A549 (cell line): ENCODE data around the gene ATP11A. TPM values are rescaled to one million over a fixed set of nuclear protein-coding genes. Genes with fewer than 3 reads are reported as not detected.
A peak's percentile ranks its signal among the peaks of the same experiment; 100 is the strongest.

Source experiments
- ATAC-seq, 2 experiments: fragments of 200-7000 bp in 1 of 2; fragments of >200 bp in 1 of 2; cut with Nextera tagmentation in 1 of 2; cut with Tn5 transposase in 1 of 2; 3 replicates each; pipeline versions ENCODE4 v1.8.0 to v1.9.1; 2018 to 2020; ENCODE audit warnings: mild to moderate bottlenecking in 1 of 2, moderate library complexity in 1 of 2
- CTCF ChIA-PET: fragments of 300-600 bp; sonication (Branson Sonifier 250); formaldehyde crosslinking; extraction: SDS; loops from one replicate; lab custom pipeline; 2021; ENCODE audit warnings: antibody characterized with exemption, inconsistent platforms; lab: Yijun Ruan, JAX
- POLR2A ChIA-PET: fragments of 350-600 bp; formaldehyde crosslinking; extraction: SDS; loops from one replicate; lab custom pipeline; 2021; ENCODE audit warnings: antibody characterized with exemption, inconsistent platforms; lab: Yijun Ruan, JAX
- DNase-seq, 2 experiments: peaks; one replicate each; pipeline versions ENCODE4 v3.0.0 to v3.0.0-alpha.2; 2011 to 2016; ENCODE audit warnings: low read depth in 1 of 2, low spot score in 1 of 2
- FAIRE-seq: peaks from 2 replicates; lab custom pipeline; 2011; peaks lifted over from hg19 to GRCh38; lab: Jason Lieb, UNC
- H3K27ac ChIP-seq, 2 experiments: fragments of >200 bp; sonication (Bioruptor Twin); formaldehyde crosslinking; 3 replicates each; pipeline ENCODE4 v1.5.1; 2016 to 2017
- H3K4me1 ChIP-seq: fragments of >200 bp; sonication (Bioruptor Twin); formaldehyde crosslinking; 3 replicates; pipeline ENCODE4 v1.6.1; 2016
- H3K4me2 ChIP-seq: fragments of >200 bp; sonication (Bioruptor Twin); formaldehyde crosslinking; 3 replicates; pipeline ENCODE4 v1.6.1; 2016
- H3K4me3 ChIP-seq: fragments of >200 bp; sonication (Bioruptor Twin); formaldehyde crosslinking; 3 replicates; pipeline ENCODE4 v1.5.1; 2016
- H3K9me3 ChIP-seq: fragments of >200 bp; sonication (Bioruptor Twin); formaldehyde crosslinking; 3 replicates; pipeline ENCODE4 v1.6.1; 2016
- CBX2 ChIP-seq: fragments of 200-600 bp; sonication (generic); IDR thresholded peaks from 2 replicates; pipeline ENCODE4 v1.6.1; 2016; ENCODE audit warnings: low read depth, mild to moderate bottlenecking, borderline replicate concordance
- CBX8 ChIP-seq: fragments of 200-600 bp; sonication (generic); IDR thresholded peaks from 2 replicates; pipeline ENCODE4 v1.6.1; 2016
- EHMT2 ChIP-seq: fragments of 200-600 bp; sonication (generic); IDR thresholded peaks from 2 replicates; pipeline ENCODE4 v1.6.1; 2016; ENCODE audit warnings: antibody characterized with exemption, low read depth, mild to moderate bottlenecking, moderate library complexity
- HEYL ChIP-seq: fragments of 250-450 bp; sonication (Bioruptor Pico); IDR thresholded peaks from 2 replicates; pipeline ENCODE4 v1.8.0; 2021; ENCODE audit warnings: mild to moderate bottlenecking, moderate library complexity
- NPAS2 ChIP-seq: fragments of 250-450 bp; sonication (Bioruptor Pico); IDR thresholded peaks from 2 replicates; pipeline ENCODE4 v1.8.0; 2022; ENCODE audit warnings: mild to moderate bottlenecking, moderate library complexity, borderline replicate concordance
- RARB ChIP-seq: fragments of 250-450 bp; sonication (Bioruptor Pico); IDR thresholded peaks from 2 replicates; pipeline ENCODE4 v1.8.0; 2021; ENCODE audit warnings: mild to moderate bottlenecking, moderate library complexity
- RCOR1 ChIP-seq: fragments of 150-350 bp; IDR thresholded peaks from 2 replicates; pipeline ENCODE4 v1.6.1; 2014; ENCODE audit warnings: antibody characterized with exemption, low read length, low read depth
- RNF2 ChIP-seq: fragments of 200-600 bp; sonication (generic); IDR thresholded peaks from 2 replicates; pipeline ENCODE4 v1.6.1; 2016; ENCODE audit warnings: low read depth, mild to moderate bottlenecking, antibody characterized with exemption, moderate library complexity, borderline replicate concordance
- TFCP2L1 ChIP-seq: fragments of 250-450 bp; sonication (Bioruptor Pico); IDR thresholded peaks from 2 replicates; pipeline ENCODE4 v1.5.0; 2021; ENCODE audit warnings: mild to moderate bottlenecking
- ZFP36 ChIP-seq: fragments of 450-650 bp; IDR thresholded peaks from 2 replicates; pipeline ENCODE4 v1.6.1; 2014; ENCODE audit warnings: borderline replicate concordance; ENCODE audit not compliant: partially characterized antibody
- WGBS: methylation state at CpG from one replicate; pipeline ENCODE4 v1.1.6; 2017; ENCODE audit errors: missing lambda C conversion rate; 5-methylcytosine and 5-hydroxymethylcytosine counted together
- polyA plus RNA-seq, 4 experiments: library from polyadenylated mRNA; depleted of rRNA in 3 of 4; stranded (reverse); fragments of >200 nt; fragmentation: RNase III in 1 of 4; extraction: RNeasy Plus Mini Kit Qiagen cat#74134 plus additional on column Dnase treatment in 1 of 4; gene quantifications; 2 replicates in 3 of 4; 3 replicates in 1 of 4; pipeline ENCODE4 v1.2.3, GENCODE V29; 2011 to 2017
- TF ChIP-seq, protein P1 (sequence below): IDR thresholded peaks from 2 replicates; pipeline ENCODE4 v1.6.1; 2012
- TF ChIP-seq, protein P2 (sequence below): fragments of >200 bp; sonication (Bioruptor Twin); formaldehyde crosslinking; IDR thresholded peaks from 3 replicates; pipeline ENCODE4 v1.6.1; 2016
- TF ChIP-seq, protein P3 (sequence below): fragments of >200 bp; sonication (Bioruptor Twin); formaldehyde crosslinking; IDR thresholded peaks from 2 replicates; pipeline ENCODE4 v1.6.1; 2016
- TF ChIP-seq, protein P4 (sequence below): fragments of 250-450 bp; sonication (Bioruptor Pico); IDR thresholded peaks from 2 replicates; pipeline ENCODE4 v1.5.0; 2020; ENCODE audit warnings: low read depth, mild to moderate bottlenecking, moderate library complexity
- TF ChIP-seq, protein P5 (sequence below): fragments of 450-650 bp; IDR thresholded peaks from 2 replicates; pipeline ENCODE4 v1.6.1; 2014; ENCODE audit warnings: antibody characterized with exemption
- TF ChIP-seq, protein P6 (sequence below): fragments of 200-600 bp; sonication (generic); IDR thresholded peaks from 2 replicates; pipeline ENCODE4 v1.6.1; 2016; ENCODE audit warnings: antibody characterized with exemption, mild to moderate bottlenecking, moderate library complexity

The ATP11A gene
- polyA plus RNA-seq, 2 of the 4 experiments (the other 2 are of a cell fraction) = 4.1 to 8.0 TPM

DNA sequence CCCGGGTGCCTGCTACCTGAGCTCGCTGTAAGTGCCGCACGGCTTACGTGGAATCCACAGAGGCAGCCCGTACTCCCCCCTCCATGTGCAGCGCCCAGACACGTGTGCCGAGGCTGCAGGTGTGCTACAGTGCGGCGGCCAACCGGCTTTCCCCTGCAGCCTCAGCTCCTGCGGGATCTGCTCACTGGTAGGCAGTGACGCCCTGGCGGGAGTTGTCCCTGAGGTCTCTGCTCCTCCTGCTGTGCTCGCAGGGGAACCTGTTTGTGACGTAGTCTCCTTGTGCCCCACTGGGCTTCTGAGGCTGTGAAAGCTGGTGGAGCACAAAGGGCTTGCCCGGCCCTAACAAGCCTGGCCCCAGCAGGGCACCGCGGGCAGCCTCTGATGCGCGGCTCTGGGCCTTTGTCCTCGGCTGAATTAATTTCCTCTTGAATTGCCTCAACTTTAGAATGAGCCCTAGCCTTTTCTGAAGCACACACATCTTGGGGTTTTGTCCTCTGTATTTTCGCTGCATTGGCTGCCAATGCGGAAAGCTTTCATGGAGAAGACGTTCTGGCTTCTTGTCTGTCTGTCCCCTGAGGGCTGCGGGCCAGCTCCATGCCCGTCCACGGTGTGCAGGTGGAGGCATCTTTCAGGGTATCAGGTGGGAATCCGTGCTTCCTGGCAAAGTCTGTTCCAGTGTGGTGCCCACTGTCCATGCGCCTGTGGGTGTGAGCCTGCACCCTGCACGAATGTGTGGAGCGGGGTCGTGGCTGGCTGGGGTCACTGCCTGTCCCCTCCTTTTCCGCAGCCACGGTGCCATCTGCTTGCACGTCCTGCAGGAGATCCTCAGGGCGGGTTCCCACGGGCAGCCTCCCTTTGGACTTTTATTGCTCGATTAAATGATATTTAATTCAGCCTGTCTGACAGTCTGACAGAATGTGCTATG lies 201.9 kb downstream of the ATP11A start:
- Histone ChIP-seq H3K9me3 (no peaks in the 10 kb centered on the region), H3K4me1 (peaks cover 13% of the 10 kb centered on the region), H3K27ac (no peak overlapping the region), H3K4me2 (no peak overlapping the region), H3K4me3 (no peak overlapping the region)
- no peak for TF ChIP-seq CBX8
- TF ChIP-seq, protein P1, sequence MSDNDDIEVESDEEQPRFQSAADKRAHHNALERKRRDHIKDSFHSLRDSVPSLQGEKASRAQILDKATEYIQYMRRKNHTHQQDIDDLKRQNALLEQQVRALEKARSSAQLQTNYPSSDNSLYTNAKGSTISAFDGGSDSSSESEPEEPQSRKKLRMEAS = no peak
- TF ChIP-seq, protein P2, sequence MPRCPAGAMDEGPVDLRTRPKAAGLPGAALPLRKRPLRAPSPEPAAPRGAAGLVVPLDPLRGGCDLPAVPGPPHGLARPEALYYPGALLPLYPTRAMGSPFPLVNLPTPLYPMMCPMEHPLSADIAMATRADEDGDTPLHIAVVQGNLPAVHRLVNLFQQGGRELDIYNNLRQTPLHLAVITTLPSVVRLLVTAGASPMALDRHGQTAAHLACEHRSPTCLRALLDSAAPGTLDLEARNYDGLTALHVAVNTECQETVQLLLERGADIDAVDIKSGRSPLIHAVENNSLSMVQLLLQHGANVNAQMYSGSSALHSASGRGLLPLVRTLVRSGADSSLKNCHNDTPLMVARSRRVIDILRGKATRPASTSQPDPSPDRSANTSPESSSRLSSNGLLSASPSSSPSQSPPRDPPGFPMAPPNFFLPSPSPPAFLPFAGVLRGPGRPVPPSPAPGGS = no peak
- TF ChIP-seq, protein P3, sequence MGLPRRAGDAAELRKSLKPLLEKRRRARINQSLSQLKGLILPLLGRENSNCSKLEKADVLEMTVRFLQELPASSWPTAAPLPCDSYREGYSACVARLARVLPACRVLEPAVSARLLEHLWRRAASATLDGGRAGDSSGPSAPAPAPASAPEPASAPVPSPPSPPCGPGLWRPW = no peak
- TF ChIP-seq, protein P4, sequence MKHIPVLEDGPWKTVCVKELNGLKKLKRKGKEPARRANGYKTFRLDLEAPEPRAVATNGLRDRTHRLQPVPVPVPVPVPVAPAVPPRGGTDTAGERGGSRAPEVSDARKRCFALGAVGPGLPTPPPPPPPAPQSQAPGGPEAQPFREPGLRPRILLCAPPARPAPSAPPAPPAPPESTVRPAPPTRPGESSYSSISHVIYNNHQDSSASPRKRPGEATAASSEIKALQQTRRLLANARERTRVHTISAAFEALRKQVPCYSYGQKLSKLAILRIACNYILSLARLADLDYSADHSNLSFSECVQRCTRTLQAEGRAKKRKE (CRISPR knock-in tag) = no peak
- TF ChIP-seq, protein P5, sequence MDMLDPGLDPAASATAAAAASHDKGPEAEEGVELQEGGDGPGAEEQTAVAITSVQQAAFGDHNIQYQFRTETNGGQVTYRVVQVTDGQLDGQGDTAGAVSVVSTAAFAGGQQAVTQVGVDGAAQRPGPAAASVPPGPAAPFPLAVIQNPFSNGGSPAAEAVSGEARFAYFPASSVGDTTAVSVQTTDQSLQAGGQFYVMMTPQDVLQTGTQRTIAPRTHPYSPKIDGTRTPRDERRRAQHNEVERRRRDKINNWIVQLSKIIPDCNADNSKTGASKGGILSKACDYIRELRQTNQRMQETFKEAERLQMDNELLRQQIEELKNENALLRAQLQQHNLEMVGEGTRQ = no peak
- TF ChIP-seq CBX2 = no peak
- no peak for TF ChIP-seq RARB (CRISPR knock-in tag)
- POLR2A ChIA-PET = no interaction called here
- DNase-seq = no peak
- no peak for FAIRE-seq
- CTCF ChIA-PET = no interaction called here
- 93% methylated on average over 32 of the region's 40 CpGs for WGBS
- ATAC-seq = no peak

DNA sequence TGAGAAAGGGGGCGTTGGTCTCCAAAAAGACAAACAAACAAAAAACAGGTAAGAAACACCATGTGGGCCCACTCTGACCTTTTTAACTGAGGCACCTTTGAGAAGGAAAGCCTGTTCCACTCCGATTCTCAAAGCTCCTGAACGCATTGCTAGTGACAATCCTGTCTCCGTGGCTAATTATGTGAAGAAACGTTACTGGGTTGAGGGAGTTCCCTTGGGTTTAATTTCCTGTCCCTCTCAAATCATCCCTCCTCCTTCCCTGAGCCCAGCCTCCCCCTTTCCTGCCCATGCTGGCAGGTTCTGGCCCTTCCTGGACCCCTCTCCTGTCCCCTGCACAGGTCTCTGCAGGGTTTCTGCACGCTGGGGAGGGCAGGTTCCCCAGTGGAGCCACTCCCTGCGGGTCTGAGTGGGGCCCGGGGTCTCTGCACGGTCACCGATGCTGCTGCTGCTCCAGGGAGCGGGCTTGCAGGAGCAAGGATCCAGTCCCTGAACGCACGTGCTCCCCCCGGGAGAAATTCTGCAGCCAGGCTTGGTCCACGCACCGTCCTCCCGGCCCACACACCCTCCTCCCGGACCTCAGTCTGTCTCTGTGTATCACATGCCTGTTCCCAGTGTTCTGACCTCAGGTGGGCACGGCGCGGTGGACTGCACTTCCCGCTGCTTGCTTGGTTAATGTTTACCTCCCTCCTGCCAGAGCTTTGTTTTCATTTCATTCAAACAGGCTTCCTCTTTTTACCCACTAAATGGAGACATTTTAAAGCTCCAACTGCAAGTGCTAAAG lies 202.8 kb downstream of the ATP11A start:
- Histone ChIP-seq H3K9me3 (no peaks in the 10 kb centered on the region), H3K4me3 (no peak overlapping the region), H3K4me2 (peak overlapping the region; percentile 92), H3K4me1 (peaks cover 13% of the 10 kb centered on the region), H3K27ac (peak overlapping the region in 1 of 2 experiments; percentile 60; a peak in 2 of 6 replicates)
- TF ChIP-seq, protein P6, sequence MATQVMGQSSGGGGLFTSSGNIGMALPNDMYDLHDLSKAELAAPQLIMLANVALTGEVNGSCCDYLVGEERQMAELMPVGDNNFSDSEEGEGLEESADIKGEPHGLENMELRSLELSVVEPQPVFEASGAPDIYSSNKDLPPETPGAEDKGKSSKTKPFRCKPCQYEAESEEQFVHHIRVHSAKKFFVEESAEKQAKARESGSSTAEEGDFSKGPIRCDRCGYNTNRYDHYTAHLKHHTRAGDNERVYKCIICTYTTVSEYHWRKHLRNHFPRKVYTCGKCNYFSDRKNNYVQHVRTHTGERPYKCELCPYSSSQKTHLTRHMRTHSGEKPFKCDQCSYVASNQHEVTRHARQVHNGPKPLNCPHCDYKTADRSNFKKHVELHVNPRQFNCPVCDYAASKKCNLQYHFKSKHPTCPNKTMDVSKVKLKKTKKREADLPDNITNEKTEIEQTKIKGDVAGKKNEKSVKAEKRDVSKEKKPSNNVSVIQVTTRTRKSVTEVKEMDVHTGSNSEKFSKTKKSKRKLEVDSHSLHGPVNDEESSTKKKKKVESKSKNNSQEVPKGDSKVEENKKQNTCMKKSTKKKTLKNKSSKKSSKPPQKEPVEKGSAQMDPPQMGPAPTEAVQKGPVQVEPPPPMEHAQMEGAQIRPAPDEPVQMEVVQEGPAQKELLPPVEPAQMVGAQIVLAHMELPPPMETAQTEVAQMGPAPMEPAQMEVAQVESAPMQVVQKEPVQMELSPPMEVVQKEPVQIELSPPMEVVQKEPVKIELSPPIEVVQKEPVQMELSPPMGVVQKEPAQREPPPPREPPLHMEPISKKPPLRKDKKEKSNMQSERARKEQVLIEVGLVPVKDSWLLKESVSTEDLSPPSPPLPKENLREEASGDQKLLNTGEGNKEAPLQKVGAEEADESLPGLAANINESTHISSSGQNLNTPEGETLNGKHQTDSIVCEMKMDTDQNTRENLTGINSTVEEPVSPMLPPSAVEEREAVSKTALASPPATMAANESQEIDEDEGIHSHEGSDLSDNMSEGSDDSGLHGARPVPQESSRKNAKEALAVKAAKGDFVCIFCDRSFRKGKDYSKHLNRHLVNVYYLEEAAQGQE = no peak
- no peak for TF ChIP-seq TFCP2L1 (CRISPR knock-in tag)
- FAIRE-seq = no peak
- ATAC-seq = peak in 1 of 2 experiments; percentile 14; a peak in 2 of 6 replicates
- no peak for DNase-seq
- CTCF ChIA-PET = no interaction called here
- 21% methylated on average over 18 of the region's 22 CpGs for WGBS
- POLR2A ChIA-PET = no interaction called here

DNA sequence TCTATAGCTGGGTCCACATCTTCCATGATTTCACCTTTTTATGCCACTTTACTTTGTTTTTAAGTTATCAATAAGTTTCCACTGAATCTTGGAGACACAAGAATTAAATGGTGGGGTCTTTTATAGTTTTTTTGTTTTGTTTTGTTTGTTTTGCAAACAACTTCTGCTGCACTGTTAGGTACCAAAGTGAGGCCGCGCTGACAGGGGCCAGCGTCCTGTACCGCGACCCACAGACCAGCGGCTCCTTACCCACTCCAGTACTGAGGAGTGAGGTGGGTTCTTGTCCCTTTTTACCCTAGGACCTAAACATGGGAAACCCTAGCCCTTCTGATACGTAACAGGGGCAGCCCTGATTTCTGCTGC lies 203.3 kb downstream of the ATP11A start:
- 69% methylated on average over 7 of the region's 7 CpGs for WGBS
- DNase-seq (no peak), FAIRE-seq (no peak), ATAC-seq (peak in 1 of 2 experiments; percentile 12; a peak in 2 of 6 replicates)
- Histone ChIP-seq H3K4me1 (peaks cover 13% of the 10 kb centered on the region), H3K4me2 (peak overlapping the region; percentile 92), H3K4me3 (no peak overlapping the region), H3K9me3 (no peaks in the 10 kb centered on the region), H3K27ac (peak overlapping the region in 1 of 2 experiments; percentile 90; a peak in 3 of 6 replicates)
- ChIA-PET POLR2A (no interaction called here), CTCF (no interaction called here)
- TF ChIP-seq RCOR1 (no peak), EHMT2 (no peak), NPAS2 (CRISPR knock-in tag) (no peak), RNF2 (no peak), ZFP36 (no peak), HEYL (no peak)
